ENCODE data around the gene VIPR1.

GRCh38 chr3:42541079-42541478 is 38.6 kb downstream of the VIPR1 start:
- TF ChIP-seq CTCF (IDR thresholded peaks at IDR 0.05; ENCODE audit: insufficient read depth, low read length, poor library complexity, severe bottlenecking) (no peak), EZH2phosphoT487 (conservative IDR thresholded peaks at IDR 0.05; ENCODE audit: low read length) (no peak)

All from SU-DHL-6 (cell line).